Measurements from ENCODE around the gene IMPDH2. TPM values are rescaled to one million over a fixed set of nuclear protein-coding genes. Genes with fewer than 3 reads are reported as not detected.
"Not testable (repeated sequence)": the region's sequence is repeated elsewhere in the genome, so short reads cannot be mapped to it uniquely, and the experiment has no call there.

IMPDH2 gene
- total RNA-seq, 1 donor from 2014 or later: 206 TPM

DNA sequence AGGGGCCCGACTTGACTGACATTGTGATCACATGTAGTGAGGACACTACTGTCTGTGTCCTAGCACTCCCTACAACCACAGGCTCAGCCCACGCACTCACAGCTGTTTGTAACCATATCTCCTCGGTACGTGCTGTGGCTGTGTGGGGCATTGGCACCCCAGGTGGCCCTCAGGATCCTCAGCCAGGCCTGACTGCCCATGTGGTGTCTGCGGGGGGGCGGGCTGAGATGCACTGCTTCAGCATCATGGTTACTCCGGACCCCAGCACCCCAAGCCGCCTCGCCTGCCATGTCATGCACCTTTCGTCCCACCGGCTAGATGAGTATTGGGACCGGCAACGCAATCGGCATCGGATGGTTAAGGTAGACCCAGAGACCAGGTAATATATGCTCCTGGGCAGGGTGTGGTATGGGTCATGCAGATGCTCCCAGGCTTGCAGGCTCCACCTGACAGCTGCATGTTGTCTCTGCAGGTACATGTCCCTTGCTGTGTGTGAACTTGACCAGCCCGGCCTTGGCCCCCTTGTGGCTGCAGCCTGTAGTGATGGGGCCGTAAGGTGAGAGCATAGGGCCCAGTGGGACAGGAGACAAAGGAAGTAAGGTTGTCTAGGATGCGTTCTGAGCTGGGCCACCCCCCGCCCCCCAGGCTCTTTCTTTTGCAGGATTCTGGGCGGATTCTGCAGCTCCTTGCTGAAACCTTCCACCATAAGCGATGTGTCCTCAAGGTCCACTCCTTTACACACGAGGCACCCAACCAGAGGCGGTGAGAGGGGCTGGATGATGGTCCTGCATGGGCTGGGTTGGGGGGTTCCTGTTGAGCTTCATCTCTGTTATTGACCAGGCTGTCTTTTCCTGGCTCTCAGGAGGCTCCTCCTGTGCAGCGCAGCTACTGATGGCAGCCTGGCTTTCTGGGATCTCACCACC lies 15.2 kb downstream of the IMPDH2 start:
- Mint-ChIP-seq H3K9me3 (ENCODE audit: low read depth) (no peaks in the 10 kb centered on the region), H3K4me1 (ENCODE audit: low read depth) (peaks cover 9% of the 10 kb centered on the region), H3K4me3 (ENCODE audit: low read depth) (no peak overlapping the region), H3K36me3 (ENCODE audit: insufficient read depth) (peaks cover 24% of the 10 kb centered on the region), H3K27ac (no peak overlapping the region), H3K27me3 (no peaks in the 10 kb centered on the region)
- TF ChIP-seq CTCF (IDR thresholded peaks at IDR 0.05; ENCODE audit: unreplicated experiment): peak; percentile 68
- DNase-seq (ENCODE audit: low spot score, unreplicated experiment): peak; percentile 56

GRCh38 chr3:49013113-49013737 lies 16.0 kb downstream of the IMPDH2 start:
- no peak for TF ChIP-seq CTCF (IDR thresholded peaks at IDR 0.05; ENCODE audit: unreplicated experiment)
- H3K9me3 Mint-ChIP-seq (ENCODE audit: low read depth): no peaks in the 10 kb centered on the region
- H3K36me3 Mint-ChIP-seq (ENCODE audit: insufficient read depth): peaks cover 27% of the 10 kb centered on the region
- H3K27ac Mint-ChIP-seq: no peak overlapping the region
- H3K4me1 Mint-ChIP-seq (ENCODE audit: low read depth): peaks cover 9% of the 10 kb centered on the region
- no peaks in the 10 kb centered on the region for H3K27me3 Mint-ChIP-seq
- H3K4me3 Mint-ChIP-seq (ENCODE audit: low read depth): no peak overlapping the region
- DNase-seq (ENCODE audit: low spot score, unreplicated experiment): no peak

GRCh38 chr3:49012441-49013017 lies 16.7 kb downstream of the IMPDH2 start:
- Mint-ChIP-seq H3K4me3 (ENCODE audit: low read depth) (no peak overlapping the region), H3K4me1 (ENCODE audit: low read depth) (peaks cover 12% of the 10 kb centered on the region), H3K36me3 (ENCODE audit: insufficient read depth) (peaks cover 31% of the 10 kb centered on the region), H3K9me3 (ENCODE audit: low read depth) (no peaks in the 10 kb centered on the region), H3K27me3 (no peaks in the 10 kb centered on the region), H3K27ac (no peak overlapping the region)
- TF ChIP-seq CTCF (IDR thresholded peaks at IDR 0.05; ENCODE audit: unreplicated experiment): no peak
- no peak for DNase-seq (ENCODE audit: low spot score, unreplicated experiment)

- H3K27ac Mint-ChIP-seq: no peak overlapping the region
- peak overlapping the region; percentile 51 for H3K4me3 Mint-ChIP-seq (ENCODE audit: low read depth)
- TF ChIP-seq CTCF (IDR thresholded peaks at IDR 0.05; ENCODE audit: unreplicated experiment): no peak
- no peaks in the 10 kb centered on the region for H3K9me3 Mint-ChIP-seq (ENCODE audit: low read depth)
- H3K4me1 Mint-ChIP-seq (ENCODE audit: low read depth): peaks cover 18% of the 10 kb centered on the region
- peaks cover 4% of the 10 kb centered on the region for H3K27me3 Mint-ChIP-seq
- H3K36me3 Mint-ChIP-seq (ENCODE audit: insufficient read depth): peaks cover 23% of the 10 kb centered on the region
- no peak for DNase-seq (ENCODE audit: low spot score, unreplicated experiment)
These were observed 19.8 kb downstream of the IMPDH2 start for GRCh38 chr3:49009396-49009795.

- DNase-seq (ENCODE audit: low spot score, unreplicated experiment); H3K27me3 Mint-ChIP-seq; H3K9me3 Mint-ChIP-seq (ENCODE audit: low read depth): not testable (repeated sequence)
- Mint-ChIP-seq H3K27ac (peak overlapping the region; percentile 75), H3K4me1 (ENCODE audit: low read depth) (peaks cover 23% of the 10 kb centered on the region), H3K4me3 (ENCODE audit: low read depth) (peak overlapping the region; percentile 100), H3K36me3 (ENCODE audit: insufficient read depth) (peaks cover 22% of the 10 kb centered on the region)
These were observed 20.6 kb downstream of the IMPDH2 start for GRCh38 chr3:49008627-49009026.
